Measurements from ENCODE around the gene PIGU. TPM values are rescaled to one million over a fixed set of nuclear protein-coding genes. Genes with fewer than 3 reads are reported as not detected.
A peak's percentile ranks its signal among the peaks of the same experiment; 100 is the strongest.

The PIGU gene
- total and polyA plus RNA-seq, 2 of the 13 experiments (the other 11 are each of a cell fraction or from before 2014, with no cell fraction given) = 45.5 to 231 TPM

DNA sequence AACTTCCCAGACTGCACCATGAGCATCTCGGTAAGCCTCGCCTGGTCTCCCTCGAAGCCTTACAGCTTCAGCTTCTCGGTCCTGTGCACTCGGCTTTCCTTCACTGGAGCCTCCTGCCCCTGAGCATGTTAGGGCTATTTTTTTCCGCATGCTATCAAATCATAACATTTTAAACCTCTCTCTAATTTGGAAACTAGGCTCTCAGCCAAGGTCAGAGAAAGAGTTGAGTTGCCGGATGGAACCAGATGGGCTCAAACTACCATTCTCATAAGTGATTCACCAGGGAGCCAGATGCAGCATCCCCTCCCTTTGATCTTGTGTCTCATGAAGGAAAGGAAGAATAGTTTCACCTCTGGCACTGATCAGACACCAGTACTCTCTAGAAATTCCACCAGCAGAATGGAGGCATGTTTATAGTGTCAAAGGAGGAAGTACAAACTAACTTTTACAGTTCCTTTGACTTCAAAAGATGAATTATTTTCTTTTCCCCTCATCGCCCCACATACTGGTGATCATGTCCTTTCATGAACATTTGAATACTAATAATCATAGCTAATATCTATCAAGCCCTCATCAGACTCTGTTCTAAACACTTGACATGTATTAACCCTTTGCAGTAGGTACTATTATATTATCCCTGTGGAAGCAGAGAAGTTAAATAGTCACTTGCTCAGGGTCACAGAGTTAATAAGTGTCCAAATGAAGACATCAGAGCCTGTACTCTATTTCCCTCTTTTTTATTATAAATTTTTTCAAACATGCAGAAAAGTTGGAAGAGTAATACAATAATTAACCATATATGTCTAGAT, 71.7 kb downstream of the PIGU start:
- CTCF ChIA-PET (ENCODE audit: low intra/inter-chr PET ratio, low total read pairs) = no interaction called here
- H3K36me3 ChIP-seq (replicated peaks in 1 of 2; ENCODE audit: control insufficient read depth in 1 of 2, insufficient read depth in 2 of 2, low read length in 2 of 2) = peaks cover 0 to 3% of the 10 kb centered on the region in 2 experiments; a peak in 4 of 5 replicates
- FAIRE-seq = peak; percentile 50
- H2AFZ ChIP-seq (ENCODE audit: low read length) = no peak overlapping the region
- peak overlapping the region; percentile 20; the same call in 1 of the 2 replicates for H3K4me2 ChIP-seq (ENCODE audit: low read depth, low read length)
- no peaks in the 10 kb centered on the region for H3K27me3 ChIP-seq (ENCODE audit: control insufficient read depth in 1 of 2, insufficient read depth in 2 of 2, low read length in 2 of 2)
- H3K79me2 ChIP-seq (ENCODE audit: insufficient read depth, low read length) = no peaks in the 10 kb centered on the region
- intact Hi-C loops (cut with micrococcal nuclease; ENCODE audit: unreplicated experiment) (loop anchor here (1.0 kb wide), 1 partner anchor 9 kb away; no protein-coding TSS in a partner anchor), in situ Hi-C loops (cut with HindIII; ENCODE audit: extremely low pct_ligation_motif_present, low pct_unique_long_range_greater_than_20kb) (no loop called here)
- no peaks in the 10 kb centered on the region for H3K9me3 ChIP-seq (ENCODE audit: low read length)
- POLR2A ChIA-PET = no interaction called here
- BruUV-seq (replicated peaks) = no TSS peak
- no peak overlapping the region for H3K4me3 ChIP-seq (replicated peaks in 1 of 3; ENCODE audit: insufficient read depth in 1 of 3, low read depth in 2 of 3, low read length in 3 of 3)
- WGBS (ENCODE audit: low lambda C conversion rate) = 89% methylated on average over 8 of the region's 8 CpGs
- peaks cover 35% of the 10 kb centered on the region for H3K4me1 ChIP-seq (ENCODE audit: insufficient read depth, low read length)
- no peaks in the 10 kb centered on the region for H4K20me1 ChIP-seq (ENCODE audit: insufficient read depth, low read length)
- H3K27ac ChIP-seq (ENCODE audit: extremely low read length, insufficient read depth, low read length) = peak overlapping the region; percentile 17
- ATAC-seq = peak; percentile 67
- DNase-seq (ENCODE audit: low spot score) = no peak
- no peak overlapping the region for H3K9ac ChIP-seq (ENCODE audit: insufficient read depth, low read depth, low read length)
- TF ChIP-seq TSC22D2 (CRISPR knock-in tag; IDR thresholded peaks at IDR 0.05; ENCODE audit: borderline replicate concordance) = no peak
- 0 out of 2 replicates have a peak, but pooled peaks have one; percentile 12 for TF ChIP-seq NKX3-1 (CRISPR knock-in tag; IDR thresholded peaks at IDR 0.05)
- 0 out of 2 replicates have a peak, but pooled peaks have one; percentile 45 for TF ChIP-seq KAT7 (CRISPR knock-in tag; IDR thresholded peaks at IDR 0.05; ENCODE audit: borderline replicate concordance)
- TF ChIP-seq NFKB2 (CRISPR knock-in tag; IDR thresholded peaks at IDR 0.05; ENCODE audit: borderline replicate concordance) = no peak
- TF ChIP-seq SSRP1 (CRISPR knock-in tag; IDR thresholded peaks at IDR 0.05) = 0 out of 2 replicates have a peak, but pooled peaks have one; percentile 66
- TF ChIP-seq GATAD2A (CRISPR knock-in tag; IDR thresholded peaks at IDR 0.05) = peak; percentile 86
- TF ChIP-seq, protein P1, sequence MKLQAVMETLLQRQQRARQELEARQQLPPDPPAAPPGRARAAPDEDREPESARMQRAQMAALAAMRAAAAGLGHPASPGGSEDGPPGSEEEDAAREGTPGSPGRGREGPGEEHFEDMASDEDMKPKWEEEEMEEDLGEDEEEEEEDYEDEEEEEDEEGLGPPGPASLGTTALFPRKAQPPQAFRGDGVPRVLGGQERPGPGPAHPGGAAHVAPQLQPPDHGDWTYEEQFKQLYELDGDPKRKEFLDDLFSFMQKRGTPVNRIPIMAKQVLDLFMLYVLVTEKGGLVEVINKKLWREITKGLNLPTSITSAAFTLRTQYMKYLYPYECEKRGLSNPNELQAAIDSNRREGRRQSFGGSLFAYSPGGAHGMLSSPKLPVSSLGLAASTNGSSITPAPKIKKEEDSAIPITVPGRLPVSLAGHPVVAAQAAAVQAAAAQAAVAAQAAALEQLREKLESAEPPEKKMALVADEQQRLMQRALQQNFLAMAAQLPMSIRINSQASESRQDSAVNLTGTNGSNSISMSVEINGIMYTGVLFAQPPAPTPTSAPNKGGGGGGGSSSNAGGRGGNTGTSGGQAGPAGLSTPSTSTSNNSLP (IDR thresholded peaks at IDR 0.05; ENCODE audit: low read depth, low read length) = peak; percentile 63; the same call in 1 of the 2 replicates
- 0 out of 2 replicates have a peak, but pooled peaks have one; percentile 35 for TF ChIP-seq ZNF614 (CRISPR knock-in tag; IDR thresholded peaks at IDR 0.05; ENCODE audit: borderline replicate concordance)
- TF ChIP-seq, protein P2, sequence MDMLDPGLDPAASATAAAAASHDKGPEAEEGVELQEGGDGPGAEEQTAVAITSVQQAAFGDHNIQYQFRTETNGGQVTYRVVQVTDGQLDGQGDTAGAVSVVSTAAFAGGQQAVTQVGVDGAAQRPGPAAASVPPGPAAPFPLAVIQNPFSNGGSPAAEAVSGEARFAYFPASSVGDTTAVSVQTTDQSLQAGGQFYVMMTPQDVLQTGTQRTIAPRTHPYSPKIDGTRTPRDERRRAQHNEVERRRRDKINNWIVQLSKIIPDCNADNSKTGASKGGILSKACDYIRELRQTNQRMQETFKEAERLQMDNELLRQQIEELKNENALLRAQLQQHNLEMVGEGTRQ (IDR thresholded peaks at IDR 0.05; ENCODE audit: low read depth, low read length) = no peak
- TF ChIP-seq, protein P2 (CRISPR knock-in tag; IDR thresholded peaks at IDR 0.05; ENCODE audit: borderline replicate concordance) = no peak
- TF ChIP-seq ZNF563 (CRISPR knock-in tag; IDR thresholded peaks at IDR 0.05) = no peak
- no peak for TF ChIP-seq ZMYM4 (CRISPR knock-in tag; IDR thresholded peaks at IDR 0.05)
- TF ChIP-seq ZNF792 (CRISPR knock-in tag; IDR thresholded peaks at IDR 0.05) = peak; percentile 9; the same call in 1 of the 2 replicates
- no peak for TF ChIP-seq KDM6A (CRISPR knock-in tag; IDR thresholded peaks at IDR 0.05; ENCODE audit: low read depth)
- TF ChIP-seq, protein P3, sequence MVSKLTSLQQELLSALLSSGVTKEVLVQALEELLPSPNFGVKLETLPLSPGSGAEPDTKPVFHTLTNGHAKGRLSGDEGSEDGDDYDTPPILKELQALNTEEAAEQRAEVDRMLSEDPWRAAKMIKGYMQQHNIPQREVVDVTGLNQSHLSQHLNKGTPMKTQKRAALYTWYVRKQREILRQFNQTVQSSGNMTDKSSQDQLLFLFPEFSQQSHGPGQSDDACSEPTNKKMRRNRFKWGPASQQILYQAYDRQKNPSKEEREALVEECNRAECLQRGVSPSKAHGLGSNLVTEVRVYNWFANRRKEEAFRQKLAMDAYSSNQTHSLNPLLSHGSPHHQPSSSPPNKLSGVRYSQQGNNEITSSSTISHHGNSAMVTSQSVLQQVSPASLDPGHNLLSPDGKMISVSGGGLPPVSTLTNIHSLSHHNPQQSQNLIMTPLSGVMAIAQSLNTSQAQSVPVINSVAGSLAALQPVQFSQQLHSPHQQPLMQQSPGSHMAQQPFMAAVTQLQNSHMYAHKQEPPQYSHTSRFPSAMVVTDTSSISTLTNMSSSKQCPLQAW (CRISPR knock-in tag; IDR thresholded peaks at IDR 0.05) = peak; percentile 55
